ENCODE measurements around the gene RBM33. TPM values are rescaled to one million over a fixed set of nuclear protein-coding genes. Genes with fewer than 3 reads are reported as not detected.

The RBM33 gene
- total and polyA plus RNA-seq, 2 of the 4 experiments (the other 2 are of a cell fraction): 7.3 to 10.8 TPM

DNA sequence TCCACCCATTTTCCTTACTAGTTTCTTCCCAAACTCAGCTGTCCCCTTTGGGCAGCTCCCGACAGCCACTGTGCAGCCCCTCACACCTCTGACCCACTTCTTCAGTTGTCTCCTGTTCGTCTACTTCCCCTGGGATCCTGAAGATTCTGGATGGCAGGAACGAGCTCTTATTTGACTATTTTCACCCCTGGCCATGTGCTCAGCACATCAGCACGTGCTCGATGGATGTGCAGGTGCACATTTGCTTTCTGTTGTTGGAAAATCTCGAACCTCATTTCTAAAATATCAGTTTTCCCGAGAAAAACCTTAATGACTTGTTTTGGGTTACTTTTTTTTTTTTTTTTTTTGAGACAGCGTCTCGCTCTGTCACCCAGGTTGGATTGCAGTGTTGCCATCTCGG is 31.8 kb upstream of the RBM33 start:
- Histone ChIP-seq H3K23ac (ENCODE audit: low read depth, low read length) (no peak overlapping the region), H3K4me3 (ENCODE audit: insufficient read depth, low read depth, low read length) (no peak overlapping the region), H2AFZ (replicated peaks; ENCODE audit: low read length, poor library complexity) (no peak overlapping the region), H2BK15ac (ENCODE audit: low read depth, low read length) (no peak overlapping the region), H2AK5ac (ENCODE audit: low read depth, low read length) (no peak overlapping the region), H3K79me1 (ENCODE audit: low read depth in 1 of 2, low read length in 2 of 2) (no peaks in the 10 kb centered on the region), H2BK120ac (ENCODE audit: low read depth, low read length) (no peak overlapping the region), H3K9ac (ENCODE audit: low read depth, low read length) (no peak overlapping the region), H3K36me3 (ENCODE audit: control insufficient read depth, insufficient read depth, low read length) (no peaks in the 10 kb centered on the region), H2BK5ac (ENCODE audit: low read depth, low read length, poor library complexity, severe bottlenecking) (no peak overlapping the region), H3K14ac (replicated peaks; ENCODE audit: low read depth, low read length) (no peak overlapping the region), H3K9me3 (ENCODE audit: control insufficient read depth, insufficient read depth, low read length) (no peaks in the 10 kb centered on the region; the same call in 1 of the 2 replicates), H3K9me1 (ENCODE audit: insufficient read depth, low read length) (no peaks in the 10 kb centered on the region), H3K4ac (ENCODE audit: low read depth, low read length) (no peak overlapping the region), H4K8ac (ENCODE audit: low read depth in 2 of 2, low read length in 2 of 2) (no peak overlapping the region), H3K27me3 (ENCODE audit: control insufficient read depth, insufficient read depth, low read length) (peaks cover 6% of the 10 kb centered on the region), H4K91ac (ENCODE audit: insufficient read depth, low read depth, low read length) (no peak overlapping the region), H3K27ac (ENCODE audit: insufficient read depth, low read length) (no peak overlapping the region), H3K56ac (ENCODE audit: extremely low read depth, insufficient read depth, low read length) (no peak overlapping the region), H3K4me2 (ENCODE audit: low read depth, low read length) (no peak overlapping the region), H4K5ac (ENCODE audit: low read depth, low read length) (no peak overlapping the region), H2AK9ac (replicated peaks; ENCODE audit: low read depth, low read length, poor library complexity) (no peak overlapping the region), H3K4me1 (ENCODE audit: control insufficient read depth, insufficient read depth, low read length) (no peaks in the 10 kb centered on the region), H4K20me1 (ENCODE audit: insufficient read depth, low read length) (no peaks in the 10 kb centered on the region), H3K18ac (ENCODE audit: low read depth, low read length) (no peak overlapping the region), H2BK20ac (ENCODE audit: low read depth, low read length) (no peak overlapping the region)
- intact Hi-C loops (cut with micrococcal nuclease): no loop called here
- ChIA-PET CTCF (interaction anchor here (1.6 to 2.1 kb wide), 2 partner anchors 14 kb away, joined by 7 to 10 read pairs; no protein-coding TSS in a partner anchor), POLR2A (ENCODE audit: unreplicated experiment) (no interaction called here)
- in situ Hi-C loops (cut with MboI; ENCODE audit: low sequenced_read_pairs): no loop called here
- dilution Hi-C loops (cut with HindIII; ENCODE audit: low sequenced_read_pairs, unreplicated experiment): no loop called here
- no CpG with 5 or more reads among the region's 10 CpGs for WGBS, 2 experiments (ENCODE audit: extremely low coverage in 2 of 2, insufficient read length in 1 of 2)
- DNase-seq: no peak
- no TSS peak for BruUV-seq (replicated peaks)
- TF ChIP-seq, protein P1, sequence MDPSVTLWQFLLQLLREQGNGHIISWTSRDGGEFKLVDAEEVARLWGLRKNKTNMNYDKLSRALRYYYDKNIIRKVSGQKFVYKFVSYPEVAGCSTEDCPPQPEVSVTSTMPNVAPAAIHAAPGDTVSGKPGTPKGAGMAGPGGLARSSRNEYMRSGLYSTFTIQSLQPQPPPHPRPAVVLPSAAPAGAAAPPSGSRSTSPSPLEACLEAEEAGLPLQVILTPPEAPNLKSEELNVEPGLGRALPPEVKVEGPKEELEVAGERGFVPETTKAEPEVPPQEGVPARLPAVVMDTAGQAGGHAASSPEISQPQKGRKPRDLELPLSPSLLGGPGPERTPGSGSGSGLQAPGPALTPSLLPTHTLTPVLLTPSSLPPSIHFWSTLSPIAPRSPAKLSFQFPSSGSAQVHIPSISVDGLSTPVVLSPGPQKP (IDR thresholded peaks at IDR 0.05; ENCODE audit: borderline replicate concordance, low read depth, low read length): no peak
- TF ChIP-seq MAFK (IDR thresholded peaks at IDR 0.05; ENCODE audit: low read depth, low read length) (no peak), RFX5 (IDR thresholded peaks at IDR 0.05; ENCODE audit: low read depth, low read length) (no peak), RCOR1 (IDR thresholded peaks at IDR 0.05; ENCODE audit: insufficient replicate concordance, low read length) (no peak), RAD21 (IDR thresholded peaks at IDR 0.05; ENCODE audit: low read length) (no peak), CHD1 (IDR thresholded peaks at IDR 0.05; ENCODE audit: low read depth, low read length) (no peak), CEBPB (IDR thresholded peaks at IDR 0.05; ENCODE audit: low read depth, low read length) (no peak), MXI1 (IDR thresholded peaks at IDR 0.05; ENCODE audit: borderline replicate concordance, low read depth, low read length) (no peak), POLR2A (IDR thresholded peaks at IDR 0.05; ENCODE audit: low read depth, low read length) (no peak), MAZ (IDR thresholded peaks at IDR 0.05; ENCODE audit: borderline replicate concordance, low read depth, low read length) (no peak), NFE2L2 (IDR thresholded peaks at IDR 0.05; ENCODE audit: low read depth, low read length) (no peak), SMC3 (IDR thresholded peaks at IDR 0.05; ENCODE audit: low read depth, low read length) (no peak)
- TF ChIP-seq, protein P2, sequence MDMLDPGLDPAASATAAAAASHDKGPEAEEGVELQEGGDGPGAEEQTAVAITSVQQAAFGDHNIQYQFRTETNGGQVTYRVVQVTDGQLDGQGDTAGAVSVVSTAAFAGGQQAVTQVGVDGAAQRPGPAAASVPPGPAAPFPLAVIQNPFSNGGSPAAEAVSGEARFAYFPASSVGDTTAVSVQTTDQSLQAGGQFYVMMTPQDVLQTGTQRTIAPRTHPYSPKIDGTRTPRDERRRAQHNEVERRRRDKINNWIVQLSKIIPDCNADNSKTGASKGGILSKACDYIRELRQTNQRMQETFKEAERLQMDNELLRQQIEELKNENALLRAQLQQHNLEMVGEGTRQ (IDR thresholded peaks at IDR 0.05; ENCODE audit: low read depth, low read length): no peak
- TF ChIP-seq, protein P3, sequence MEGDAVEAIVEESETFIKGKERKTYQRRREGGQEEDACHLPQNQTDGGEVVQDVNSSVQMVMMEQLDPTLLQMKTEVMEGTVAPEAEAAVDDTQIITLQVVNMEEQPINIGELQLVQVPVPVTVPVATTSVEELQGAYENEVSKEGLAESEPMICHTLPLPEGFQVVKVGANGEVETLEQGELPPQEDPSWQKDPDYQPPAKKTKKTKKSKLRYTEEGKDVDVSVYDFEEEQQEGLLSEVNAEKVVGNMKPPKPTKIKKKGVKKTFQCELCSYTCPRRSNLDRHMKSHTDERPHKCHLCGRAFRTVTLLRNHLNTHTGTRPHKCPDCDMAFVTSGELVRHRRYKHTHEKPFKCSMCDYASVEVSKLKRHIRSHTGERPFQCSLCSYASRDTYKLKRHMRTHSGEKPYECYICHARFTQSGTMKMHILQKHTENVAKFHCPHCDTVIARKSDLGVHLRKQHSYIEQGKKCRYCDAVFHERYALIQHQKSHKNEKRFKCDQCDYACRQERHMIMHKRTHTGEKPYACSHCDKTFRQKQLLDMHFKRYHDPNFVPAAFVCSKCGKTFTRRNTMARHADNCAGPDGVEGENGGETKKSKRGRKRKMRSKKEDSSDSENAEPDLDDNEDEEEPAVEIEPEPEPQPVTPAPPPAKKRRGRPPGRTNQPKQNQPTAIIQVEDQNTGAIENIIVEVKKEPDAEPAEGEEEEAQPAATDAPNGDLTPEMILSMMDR (conservative IDR thresholded peaks at IDR 0.05; ENCODE audit: low read depth, low read length): no peak
- ATAC-seq (ENCODE audit: low read depth): no peak
